Measurements from ENCODE around the gene PLAGL2. TPM values are rescaled to one million over a fixed set of nuclear protein-coding genes. Genes with fewer than 3 reads are reported as not detected.
"Not testable (repeated sequence)": the region's sequence is repeated elsewhere in the genome, so short reads cannot be mapped to it uniquely, and the experiment has no call there.

Gene PLAGL2
- total RNA-seq, 1 experiment from 2014 or later: 6.5 TPM

DNA sequence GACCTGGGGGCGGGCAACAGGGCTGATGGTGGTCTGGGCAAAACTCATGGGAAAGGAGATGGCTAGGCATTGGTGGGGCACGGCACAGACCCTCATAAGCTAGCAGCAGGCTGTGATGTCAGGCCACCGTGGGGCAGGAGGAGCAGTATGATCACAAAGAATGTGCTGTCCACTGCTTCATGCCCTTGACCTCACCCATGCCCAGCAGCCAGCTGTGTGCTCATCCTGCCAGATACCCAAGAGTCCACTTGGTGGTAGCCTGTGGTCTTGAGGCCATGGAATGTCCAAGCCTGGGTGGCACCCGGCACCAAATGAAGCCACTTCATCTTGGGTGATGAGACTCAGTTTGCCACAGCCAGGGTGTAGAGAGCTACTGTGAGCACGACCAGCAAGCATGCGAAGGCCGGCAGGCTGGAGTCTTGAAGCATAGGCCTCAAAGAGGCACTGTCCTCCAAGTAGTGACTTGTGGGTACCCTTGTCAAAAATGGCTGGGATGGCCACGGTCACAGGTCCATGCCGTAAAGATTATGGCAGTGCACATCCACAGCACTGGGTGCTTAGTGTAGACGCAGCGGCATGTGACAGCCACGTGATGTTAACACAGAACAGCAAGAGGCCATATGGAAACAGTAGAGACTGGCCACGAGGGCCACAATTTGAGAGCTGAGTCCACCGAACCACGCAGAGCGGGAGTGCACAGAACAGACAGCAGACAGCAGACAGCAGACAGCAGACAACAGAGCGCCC is 19.0 kb downstream of the PLAGL2 start:
- no peak for DNase-seq (ENCODE audit: extremely low read depth, low read depth)

- no peak for DNase-seq (ENCODE audit: extremely low read depth, low read depth)
Observed at GRCh38 chr20:32186506-32186905, 21.0 kb downstream of the PLAGL2 start.

DNA sequence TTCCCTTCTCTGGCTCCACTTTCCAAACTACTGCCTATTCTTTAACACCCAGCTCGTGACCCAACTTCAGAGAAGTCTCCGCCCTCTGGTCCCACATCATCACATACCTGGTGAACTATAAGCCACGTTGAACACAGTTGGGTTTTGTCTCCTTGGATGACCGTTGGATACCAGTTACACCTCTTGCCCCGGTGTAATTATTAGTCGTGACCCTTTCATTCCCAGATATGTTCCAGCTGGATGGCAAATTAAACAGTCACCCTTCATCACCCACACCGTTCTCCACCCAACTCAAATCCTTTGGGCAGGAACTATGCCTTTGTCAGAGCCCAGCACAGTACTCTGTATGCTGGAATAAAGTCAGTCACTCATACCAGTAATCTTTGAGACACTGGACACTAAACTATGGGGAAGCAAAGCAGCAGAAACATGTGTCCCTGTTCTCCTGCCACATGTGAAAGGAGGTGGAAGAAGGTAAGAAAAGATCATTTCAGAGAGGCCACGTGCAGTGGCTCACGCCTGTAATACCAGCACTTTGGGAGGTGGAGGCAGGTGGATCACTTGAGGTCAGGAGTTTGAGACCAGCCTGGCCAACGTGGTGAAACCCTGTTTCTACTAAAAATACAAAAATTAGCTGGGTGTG is 22.5 kb downstream of the PLAGL2 start:
- DNase-seq (ENCODE audit: extremely low read depth, low read depth): no peak

DNA sequence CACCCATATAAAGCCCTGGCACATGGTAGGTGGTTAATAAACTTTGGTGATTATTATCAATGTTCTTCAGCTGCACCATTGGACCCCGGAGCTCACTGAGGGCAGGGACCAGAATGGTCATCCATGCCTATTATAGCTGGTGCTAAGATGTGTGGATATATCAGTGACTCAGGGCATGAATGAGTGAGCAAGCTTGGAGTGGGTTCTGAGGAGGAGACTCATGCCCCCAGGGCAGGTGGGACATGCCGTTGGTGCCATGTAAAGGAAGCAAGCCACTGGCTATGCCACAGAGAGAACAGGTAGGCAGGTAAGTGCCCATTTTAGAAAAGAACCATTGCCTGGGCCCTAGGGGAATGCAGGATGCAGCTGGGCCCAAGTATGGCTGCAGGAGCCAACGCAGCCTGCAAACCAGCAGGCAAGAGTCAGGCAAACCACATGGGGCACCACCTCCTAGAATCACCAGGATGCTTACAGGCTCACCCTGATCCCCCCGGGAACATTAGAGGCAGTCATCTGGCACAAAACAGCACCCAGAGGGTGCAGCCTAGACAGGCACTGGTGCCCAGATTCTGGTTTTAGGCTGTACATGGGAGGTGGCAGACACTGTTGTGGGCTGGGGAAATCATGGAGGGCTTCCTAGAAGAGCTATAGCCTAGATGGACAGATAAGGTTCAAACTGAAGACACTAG is 23.5 kb downstream of the PLAGL2 start:
- DNase-seq (ENCODE audit: extremely low read depth, low read depth): no peak

GRCh38 chr20:32181606-32182005 is 25.9 kb downstream of the PLAGL2 start:
- DNase-seq (ENCODE audit: extremely low read depth, low read depth): no peak

- DNase-seq (ENCODE audit: extremely low read depth, low read depth): no peak
Observed at GRCh38 chr20:32179934-32180333, 27.6 kb downstream of the PLAGL2 start.

- DNase-seq (ENCODE audit: extremely low read depth, low read depth): no peak
Observed at GRCh38 chr20:32179515-32179914, 28.0 kb downstream of the PLAGL2 start.

DNA sequence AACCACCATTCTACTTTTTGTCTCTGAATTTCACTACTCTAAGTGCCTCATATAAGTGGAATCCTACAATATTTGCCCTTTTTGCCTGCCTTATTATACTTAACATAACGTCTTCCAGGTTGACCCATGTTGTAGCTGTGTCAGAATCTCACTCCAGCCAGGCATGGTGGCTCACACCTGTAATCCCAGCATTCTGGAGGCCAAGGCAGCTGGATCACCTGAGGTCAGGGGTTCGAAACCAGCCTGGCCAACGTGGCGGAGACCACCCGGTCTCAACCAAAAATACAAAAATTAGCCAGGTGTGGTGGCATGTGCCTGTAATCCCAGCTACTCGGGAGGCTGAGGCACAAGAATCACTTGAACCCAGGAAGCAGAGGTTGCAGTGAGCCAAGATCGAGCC is 29.8 kb downstream of the PLAGL2 start:
- not testable (repeated sequence) for DNase-seq (ENCODE audit: extremely low read depth, low read depth)

- no peak for DNase-seq (ENCODE audit: extremely low read depth, low read depth)
Observed at GRCh38 chr20:32168184-32168910, 39.2 kb downstream of the PLAGL2 start.

DNA sequence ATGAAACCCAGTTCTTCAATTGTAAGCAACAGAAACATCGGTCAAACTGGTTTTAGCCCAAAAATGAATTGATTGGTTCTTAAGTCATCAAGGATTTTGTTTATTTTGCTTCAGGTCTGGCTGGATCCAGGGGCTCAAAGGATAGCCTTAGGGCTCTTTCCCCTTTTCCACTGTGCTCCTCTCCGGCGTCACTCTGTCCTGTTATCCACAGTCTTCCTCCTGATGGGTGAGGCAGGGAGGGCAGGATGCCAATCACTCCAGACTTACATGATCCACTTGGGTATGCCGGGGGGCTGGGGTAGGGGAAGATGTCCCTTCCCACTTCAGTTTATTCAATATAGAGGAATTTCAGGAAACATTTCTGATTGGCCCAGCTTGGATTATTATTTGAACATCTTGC is 40.0 kb downstream of the PLAGL2 start:
- DNase-seq (ENCODE audit: extremely low read depth, low read depth): no peak

DNA sequence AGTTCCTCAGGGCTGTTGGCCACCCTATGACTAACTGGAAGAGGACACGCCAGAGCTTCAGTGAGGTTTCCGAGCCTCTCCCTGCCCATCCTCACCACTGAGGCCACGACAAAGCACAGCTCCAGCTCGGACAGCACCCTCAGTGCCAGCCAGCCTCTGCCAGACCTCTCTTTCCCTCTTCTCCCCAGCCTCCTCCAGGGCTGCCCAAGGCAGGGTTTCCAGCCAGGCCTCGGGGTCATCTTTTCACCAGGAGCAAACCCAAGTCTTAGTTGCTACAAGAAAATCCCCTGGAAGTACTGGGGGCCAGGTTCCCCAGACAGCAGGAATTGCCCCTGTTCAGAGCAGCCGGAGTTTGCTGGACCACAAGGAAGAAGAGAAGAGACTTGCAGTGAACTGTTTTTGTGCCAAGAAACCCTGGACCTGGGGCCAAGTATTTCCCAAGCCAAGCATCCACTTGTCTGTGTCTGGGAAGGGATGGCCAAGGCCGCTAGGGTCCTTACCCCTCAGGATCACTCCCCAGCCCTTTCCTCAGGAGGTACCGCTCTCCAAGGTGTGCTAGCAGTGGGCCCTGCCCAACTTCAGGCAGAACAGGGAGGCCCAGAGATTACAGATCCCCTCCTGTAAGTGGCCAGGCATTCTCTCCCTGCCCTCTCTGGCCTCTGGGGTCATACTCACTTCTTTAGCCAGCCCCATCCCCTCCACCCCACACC is 41.6 kb downstream of the PLAGL2 start:
- DNase-seq (ENCODE audit: extremely low read depth, low read depth): no peak

GRCh38 chr20:32164984-32165735 is 42.4 kb downstream of the PLAGL2 start:
- DNase-seq (ENCODE audit: extremely low read depth, low read depth): no peak

DNA sequence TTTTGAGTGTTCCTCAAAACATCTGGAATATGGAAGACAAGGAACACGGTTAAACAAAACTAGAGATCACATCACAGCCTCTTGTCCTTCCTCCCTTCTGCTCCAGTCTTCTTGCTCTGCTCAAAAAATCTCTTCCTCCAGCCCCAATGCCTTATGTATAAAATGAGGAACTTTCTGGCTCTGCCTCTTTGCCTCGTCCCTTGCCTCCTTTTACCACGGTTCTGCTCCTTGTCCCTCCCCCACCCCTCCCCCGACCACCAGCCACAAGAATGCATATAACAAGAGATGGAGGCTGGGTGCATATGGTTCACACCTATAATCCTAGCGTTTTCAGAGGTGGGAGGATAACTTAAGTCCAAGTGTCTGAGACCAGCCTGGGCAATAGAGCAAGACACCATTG is 43.6 kb downstream of the PLAGL2 start:
- DNase-seq (ENCODE audit: extremely low read depth, low read depth): no peak

- DNase-seq (ENCODE audit: extremely low read depth, low read depth): no peak
Observed at GRCh38 chr20:32162351-32162750, 45.2 kb downstream of the PLAGL2 start.

DNA sequence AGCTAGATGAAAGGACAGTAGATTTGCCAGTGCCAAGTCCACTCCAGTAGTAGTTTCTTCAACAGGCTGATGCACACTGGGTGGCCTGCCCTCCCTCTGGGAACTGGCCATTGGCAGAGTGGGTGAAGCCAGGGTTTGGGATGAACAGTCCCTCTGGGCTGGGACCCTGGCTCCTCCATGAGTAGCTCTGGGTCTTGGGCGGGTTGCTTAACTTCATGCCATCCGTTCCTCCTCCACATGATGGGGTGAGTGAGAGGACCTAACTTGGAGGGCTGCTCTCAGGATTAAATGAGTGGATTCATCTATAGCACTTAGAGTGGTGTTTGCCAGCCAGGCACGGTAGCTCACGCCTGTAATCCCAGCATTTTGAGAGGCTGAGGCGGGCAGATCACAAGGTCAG is 47.2 kb downstream of the PLAGL2 start:
- DNase-seq (ENCODE audit: extremely low read depth, low read depth): no peak

DNA sequence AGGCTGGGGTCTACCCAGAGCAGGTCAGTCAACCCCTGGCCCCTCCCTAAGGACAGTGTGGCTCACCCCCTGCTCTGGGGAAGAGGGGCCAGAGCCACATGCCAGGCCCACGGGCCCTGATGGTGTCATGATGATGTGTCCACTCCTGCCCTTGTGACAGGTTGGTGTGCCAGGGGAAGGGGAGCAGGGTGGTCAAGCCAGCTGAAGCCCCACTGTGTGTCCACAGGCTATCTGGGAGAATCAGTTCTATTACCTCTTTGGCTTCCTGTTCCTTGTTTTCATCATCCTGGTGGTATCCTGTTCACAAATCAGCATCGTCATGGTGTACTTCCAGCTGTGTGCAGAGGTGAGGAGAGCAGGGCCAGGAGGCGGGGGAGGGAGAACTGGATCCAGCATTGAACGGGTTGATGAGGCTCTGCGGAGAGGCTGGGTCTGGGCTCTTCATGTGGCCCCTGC is 47.7 kb downstream of the PLAGL2 start:
- no peak for DNase-seq (ENCODE audit: extremely low read depth, low read depth)

- DNase-seq (ENCODE audit: extremely low read depth, low read depth): no peak
Observed at GRCh38 chr20:32158943-32159660, 48.4 kb downstream of the PLAGL2 start.

GRCh38 chr20:32158351-32158750 is 49.2 kb downstream of the PLAGL2 start:
- DNase-seq (ENCODE audit: extremely low read depth, low read depth): no peak

- no peak for DNase-seq (ENCODE audit: extremely low read depth, low read depth)
Observed at GRCh38 chr20:32157611-32158010, 49.9 kb downstream of the PLAGL2 start.
